SK-N-SH treated with all-trans-retinoic acid at 6 μM for 48 hours (cell line): ENCODE measurements around the gene PGF.

ENCODE experiments used
- ATAC-seq: fragments of 200-7000 bp; cut with Tn5 transposase; 3 replicates; pipeline ENCODE4 v1.9.1; 2020; ENCODE audit warnings: mild to moderate bottlenecking, moderate library complexity
- ARNTL ChIP-seq: fragments of 450-650 bp; formaldehyde crosslinking; IDR thresholded peaks from 2 replicates; pipeline ENCODE4 v1.5.0; 2020; ENCODE audit warnings: low read depth, mild to moderate bottlenecking, moderate library complexity, borderline replicate concordance
- BACH2 ChIP-seq: fragments of 250-450 bp; sonication (Bioruptor Pico); IDR thresholded peaks from 2 replicates; pipeline ENCODE4 v1.9.0; 2021; ENCODE audit warnings: mild to moderate bottlenecking, borderline replicate concordance
- CSDC2 ChIP-seq: fragments of 250-450 bp; sonication (Bioruptor Pico); IDR thresholded peaks from 2 replicates; pipeline ENCODE4 v1.5.0; 2020; ENCODE audit warnings: mild to moderate bottlenecking, moderate library complexity
- ESRRG ChIP-seq: fragments of 250-450 bp; sonication (Bioruptor Pico); IDR thresholded peaks from 2 replicates; pipeline ENCODE4 v1.6.1; 2021; ENCODE audit warnings: mild to moderate bottlenecking
- GLIS3 ChIP-seq: fragments of 250-450 bp; sonication (Bioruptor Pico); IDR thresholded peaks from 2 replicates; pipeline ENCODE4 v1.5.0; 2020; ENCODE audit warnings: mild to moderate bottlenecking, moderate library complexity
- ISL1 ChIP-seq: fragments of 250-450 bp; sonication (Bioruptor Pico); IDR thresholded peaks from 2 replicates; pipeline ENCODE4 v2.1.2; 2022; ENCODE audit warnings: mild to moderate bottlenecking, moderate library complexity
- OSR1 ChIP-seq: fragments of 250-450 bp; sonication (Bioruptor Pico); IDR thresholded peaks from 2 replicates; pipeline ENCODE4 v1.8.0; 2022; ENCODE audit warnings: moderate library complexity, mild to moderate bottlenecking, inconsistent platforms
- PPARA ChIP-seq: fragments of 250-450 bp; sonication (Bioruptor Pico); IDR thresholded peaks from 2 replicates; pipeline ENCODE4 v1.5.0; 2020; ENCODE audit warnings: mild to moderate bottlenecking, borderline replicate concordance
- RARB ChIP-seq: fragments of 250-450 bp; sonication (Bioruptor Pico); IDR thresholded peaks from 2 replicates; pipeline ENCODE4 v1.8.0; 2021; ENCODE audit warnings: mild to moderate bottlenecking, moderate library complexity
- SNAI2 ChIP-seq: fragments of 250-450 bp; sonication (Bioruptor Pico); IDR thresholded peaks from 2 replicates; pipeline ENCODE4 v1.5.0; 2020; ENCODE audit warnings: mild to moderate bottlenecking, moderate library complexity
- TCF4 ChIP-seq: fragments of 250-450 bp; sonication (Bioruptor Pico); IDR thresholded peaks from 2 replicates; pipeline ENCODE4 v1.8.0; 2021; ENCODE audit warnings: mild to moderate bottlenecking, moderate library complexity, borderline replicate concordance
- TOX ChIP-seq: fragments of 250-450 bp; sonication (Bioruptor Pico); IDR thresholded peaks from 2 replicates; pipeline ENCODE4 v1.8.0; 2021; ENCODE audit warnings: mild to moderate bottlenecking, moderate library complexity, borderline replicate concordance
- ZC3H10 ChIP-seq: fragments of 250-450 bp; sonication (Bioruptor Pico); IDR thresholded peaks from 2 replicates; pipeline ENCODE4 v1.5.1; 2021; ENCODE audit warnings: mild to moderate bottlenecking, moderate library complexity
- ZFP3 ChIP-seq: fragments of 250-450 bp; sonication (Bioruptor Pico); IDR thresholded peaks from 2 replicates; pipeline ENCODE4 v1.5.0; 2020; ENCODE audit warnings: mild to moderate bottlenecking, moderate library complexity
- ZFP30 ChIP-seq: fragments of 450-650 bp; formaldehyde crosslinking; IDR thresholded peaks from 2 replicates; pipeline ENCODE4 v1.5.0; 2022; ENCODE audit warnings: mild to moderate bottlenecking, moderate library complexity
- ZNF565 ChIP-seq: fragments of 450-650 bp; formaldehyde crosslinking; conservative IDR thresholded peaks from 2 replicates; pipeline ENCODE4 v1.5.0; 2020; ENCODE audit warnings: low read depth, mild to moderate bottlenecking, moderate library complexity
- ZNF70 ChIP-seq: fragments of 450-650 bp; formaldehyde crosslinking; IDR thresholded peaks from 2 replicates; pipeline ENCODE4 v1.5.0; 2020; ENCODE audit warnings: mild to moderate bottlenecking, moderate library complexity
- ZNF8 ChIP-seq: fragments of 450-650 bp; formaldehyde crosslinking; IDR thresholded peaks from 2 replicates; pipeline ENCODE4 v1.5.0; 2020; ENCODE audit warnings: mild to moderate bottlenecking, moderate library complexity
- TF ChIP-seq, protein P1 (sequence below): fragments of 250-450 bp; sonication (Bioruptor Pico); IDR thresholded peaks from 2 replicates; pipeline ENCODE4 v1.5.1; 2020; ENCODE audit warnings: low read depth, mild to moderate bottlenecking, moderate library complexity
- TF ChIP-seq, protein P2 (sequence below): fragments of 250-450 bp; sonication (Bioruptor Pico); IDR thresholded peaks from 2 replicates; pipeline ENCODE4 v1.8.0; 2021; ENCODE audit warnings: low read depth, mild to moderate bottlenecking, moderate library complexity, borderline replicate concordance
- TF ChIP-seq, protein P3 (sequence below): fragments of 250-450 bp; sonication (Bioruptor Pico); IDR thresholded peaks from 2 replicates; pipeline ENCODE4 v1.5.0; 2020; ENCODE audit warnings: mild to moderate bottlenecking, moderate library complexity

PGF gene

DNA sequence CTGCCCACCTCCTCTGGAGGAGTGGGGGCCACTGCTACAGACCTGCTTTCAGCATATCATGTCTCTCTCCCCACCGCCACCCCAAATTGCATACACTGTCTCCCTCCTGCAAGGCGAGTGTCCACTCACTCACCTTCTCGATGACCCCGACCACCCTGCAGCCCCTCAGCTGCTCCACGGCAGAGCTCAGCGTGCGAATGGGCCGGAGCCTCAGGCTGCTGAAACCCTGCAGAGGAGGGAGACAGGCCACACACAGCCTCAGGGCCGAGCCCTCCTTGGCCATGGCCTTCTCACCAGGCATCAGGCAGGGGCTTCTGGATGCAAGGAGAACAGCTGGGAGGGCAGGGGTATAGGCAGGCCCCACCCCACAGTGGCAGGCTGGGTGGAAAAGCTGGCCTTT lies 37.0 kb downstream of the PGF start:
- no peak for ATAC-seq
- TF ChIP-seq ZNF8 (CRISPR knock-in tag) (no peak), ZNF70 (CRISPR knock-in tag) (no peak), TOX (no peak), CSDC2 (CRISPR knock-in tag) (no peak), ISL1 (CRISPR knock-in tag) (no peak), SNAI2 (CRISPR knock-in tag) (no peak), ZC3H10 (CRISPR knock-in tag) (no peak), ZFP30 (no peak), ARNTL (CRISPR knock-in tag) (no peak), TCF4 (CRISPR knock-in tag) (no peak), PPARA (no peak), ESRRG (CRISPR knock-in tag) (no peak), GLIS3 (no peak), ZFP3 (CRISPR knock-in tag) (no peak), BACH2 (CRISPR knock-in tag) (no peak)
- TF ChIP-seq, protein P1, sequence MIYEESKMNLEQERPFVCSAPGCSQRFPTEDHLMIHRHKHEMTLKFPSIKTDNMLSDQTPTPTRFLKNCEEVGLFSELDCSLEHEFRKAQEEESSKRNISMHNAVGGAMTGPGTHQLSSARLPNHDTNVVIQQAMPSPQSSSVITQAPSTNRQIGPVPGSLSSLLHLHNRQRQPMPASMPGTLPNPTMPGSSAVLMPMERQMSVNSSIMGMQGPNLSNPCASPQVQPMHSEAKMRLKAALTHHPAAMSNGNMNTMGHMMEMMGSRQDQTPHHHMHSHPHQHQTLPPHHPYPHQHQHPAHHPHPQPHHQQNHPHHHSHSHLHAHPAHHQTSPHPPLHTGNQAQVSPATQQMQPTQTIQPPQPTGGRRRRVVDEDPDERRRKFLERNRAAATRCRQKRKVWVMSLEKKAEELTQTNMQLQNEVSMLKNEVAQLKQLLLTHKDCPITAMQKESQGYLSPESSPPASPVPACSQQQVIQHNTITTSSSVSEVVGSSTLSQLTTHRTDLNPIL (CRISPR knock-in tag) = no peak
- TF ChIP-seq, protein P2, sequence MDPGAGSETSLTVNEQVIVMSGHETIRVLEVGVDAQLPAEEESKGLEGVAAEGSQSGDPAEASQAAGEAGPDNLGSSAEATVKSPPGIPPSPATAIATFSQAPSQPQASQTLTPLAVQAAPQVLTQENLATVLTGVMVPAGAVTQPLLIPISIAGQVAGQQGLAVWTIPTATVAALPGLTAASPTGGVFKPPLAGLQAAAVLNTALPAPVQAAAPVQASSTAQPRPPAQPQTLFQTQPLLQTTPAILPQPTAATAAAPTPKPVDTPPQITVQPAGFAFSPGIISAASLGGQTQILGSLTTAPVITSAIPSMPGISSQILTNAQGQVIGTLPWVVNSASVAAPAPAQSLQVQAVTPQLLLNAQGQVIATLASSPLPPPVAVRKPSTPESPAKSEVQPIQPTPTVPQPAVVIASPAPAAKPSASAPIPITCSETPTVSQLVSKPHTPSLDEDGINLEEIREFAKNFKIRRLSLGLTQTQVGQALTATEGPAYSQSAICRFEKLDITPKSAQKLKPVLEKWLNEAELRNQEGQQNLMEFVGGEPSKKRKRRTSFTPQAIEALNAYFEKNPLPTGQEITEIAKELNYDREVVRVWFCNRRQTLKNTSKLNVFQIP (CRISPR knock-in tag) = no peak
- TF ChIP-seq, protein P3, sequence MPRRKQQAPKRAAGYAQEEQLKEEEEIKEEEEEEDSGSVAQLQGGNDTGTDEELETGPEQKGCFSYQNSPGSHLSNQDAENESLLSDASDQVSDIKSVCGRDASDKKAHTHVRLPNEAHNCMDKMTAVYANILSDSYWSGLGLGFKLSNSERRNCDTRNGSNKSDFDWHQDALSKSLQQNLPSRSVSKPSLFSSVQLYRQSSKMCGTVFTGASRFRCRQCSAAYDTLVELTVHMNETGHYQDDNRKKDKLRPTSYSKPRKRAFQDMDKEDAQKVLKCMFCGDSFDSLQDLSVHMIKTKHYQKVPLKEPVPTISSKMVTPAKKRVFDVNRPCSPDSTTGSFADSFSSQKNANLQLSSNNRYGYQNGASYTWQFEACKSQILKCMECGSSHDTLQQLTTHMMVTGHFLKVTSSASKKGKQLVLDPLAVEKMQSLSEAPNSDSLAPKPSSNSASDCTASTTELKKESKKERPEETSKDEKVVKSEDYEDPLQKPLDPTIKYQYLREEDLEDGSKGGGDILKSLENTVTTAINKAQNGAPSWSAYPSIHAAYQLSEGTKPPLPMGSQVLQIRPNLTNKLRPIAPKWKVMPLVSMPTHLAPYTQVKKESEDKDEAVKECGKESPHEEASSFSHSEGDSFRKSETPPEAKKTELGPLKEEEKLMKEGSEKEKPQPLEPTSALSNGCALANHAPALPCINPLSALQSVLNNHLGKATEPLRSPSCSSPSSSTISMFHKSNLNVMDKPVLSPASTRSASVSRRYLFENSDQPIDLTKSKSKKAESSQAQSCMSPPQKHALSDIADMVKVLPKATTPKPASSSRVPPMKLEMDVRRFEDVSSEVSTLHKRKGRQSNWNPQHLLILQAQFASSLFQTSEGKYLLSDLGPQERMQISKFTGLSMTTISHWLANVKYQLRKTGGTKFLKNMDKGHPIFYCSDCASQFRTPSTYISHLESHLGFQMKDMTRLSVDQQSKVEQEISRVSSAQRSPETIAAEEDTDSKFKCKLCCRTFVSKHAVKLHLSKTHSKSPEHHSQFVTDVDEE = no peak

DNA sequence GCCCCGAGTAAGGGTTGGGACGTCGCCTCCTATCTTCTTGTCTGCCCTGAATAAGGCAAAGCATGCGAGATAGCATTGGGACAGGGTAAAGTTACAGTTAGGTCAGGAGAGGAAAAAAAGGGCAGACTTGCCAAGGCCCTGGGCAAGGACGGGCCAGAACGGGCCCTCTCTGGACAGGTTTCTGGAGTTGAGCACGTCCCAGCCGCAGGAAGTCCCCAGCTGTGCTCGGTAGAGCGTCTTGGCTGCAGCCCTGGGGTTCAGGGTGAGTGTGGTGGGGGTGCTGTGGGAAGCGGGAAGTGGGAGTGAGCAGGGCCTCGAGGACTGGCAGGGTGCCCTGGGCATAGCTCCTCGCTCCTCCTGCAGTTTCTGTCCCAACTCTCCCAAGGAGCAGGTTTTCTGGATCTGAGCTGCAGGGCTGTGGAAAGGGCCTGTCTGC lies 37.7 kb downstream of the PGF start:
- TF ChIP-seq ZNF8 (CRISPR knock-in tag) (no peak), ESRRG (CRISPR knock-in tag) (no peak), ZFP30 (no peak), ARNTL (CRISPR knock-in tag) (no peak), ISL1 (CRISPR knock-in tag) (no peak), ZNF565 (CRISPR knock-in tag) (no peak), CSDC2 (CRISPR knock-in tag) (no peak), OSR1 (CRISPR knock-in tag) (no peak), ZNF70 (CRISPR knock-in tag) (no peak), SNAI2 (CRISPR knock-in tag) (no peak), RARB (CRISPR knock-in tag) (no peak), TOX (no peak), BACH2 (CRISPR knock-in tag) (no peak)
- TF ChIP-seq, protein P1 (CRISPR knock-in tag) = no peak
- TF ChIP-seq, protein P3 = no peak
- no peak for ATAC-seq

DNA sequence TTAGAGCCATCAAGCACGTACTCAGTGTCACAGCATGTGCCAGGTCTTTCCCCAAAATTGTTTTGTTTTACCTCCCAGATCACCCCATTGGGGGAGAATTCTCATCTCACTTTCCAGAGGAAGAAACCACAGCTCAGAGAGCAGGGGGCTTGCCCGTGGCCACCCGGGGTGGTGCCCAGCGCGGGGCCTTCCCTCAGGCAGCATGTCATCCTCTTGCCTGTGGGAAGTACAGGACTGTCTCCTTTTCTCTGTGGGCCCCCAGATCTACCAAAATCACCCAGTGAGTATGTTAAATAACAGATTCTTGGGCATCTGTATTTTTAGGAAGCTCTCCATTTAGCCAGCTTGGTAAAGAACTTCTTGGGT lies 38.2 kb downstream of the PGF start:
- TF ChIP-seq ESRRG (CRISPR knock-in tag) (no peak), PPARA (no peak)
- ATAC-seq = no peak
